Activated CD4-positive, alpha-beta T cell treated with anti-CD3 and anti-CD28 coated beads, Interleukin-2, Interleukin-4, amounts not matched to agents 100 ng/mL and 50 ng/mL, durations not matched to agents 16 hours and 8 hours (primary cell): ENCODE measurements around the gene ISM2.

ENCODE experiments used
- DNase-seq: peaks from one replicate; pipeline ENCODE4 v3.0.0-alpha.2; 2020; ENCODE audit warnings: low spot score

Gene ISM2

GRCh38 chr14:77507762-77508161 lies 9.1 kb upstream of the ISM2 start:
- no peak for DNase-seq

GRCh38 chr14:77505031-77505430 lies 6.4 kb upstream of the ISM2 start:
- DNase-seq, result no peak

GRCh38 chr14:77503138-77503537 lies 4.5 kb upstream of the ISM2 start:
- no peak for DNase-seq

- DNase-seq, result no peak
Measured at GRCh38 chr14:77502109-77502782, 3.6 kb upstream of the ISM2 start.

GRCh38 chr14:77498984-77499527 lies 440 bp upstream of the ISM2 start:
- DNase-seq, result no peak

GRCh38 chr14:77495334-77495733 lies 3.3 kb downstream of the ISM2 start:
- no peak for DNase-seq

GRCh38 chr14:77491056-77491455 lies 7.6 kb downstream of the ISM2 start:
- no peak for DNase-seq

- DNase-seq, result no peak
Measured at GRCh38 chr14:77490347-77490986, 8.1 kb downstream of the ISM2 start.

GRCh38 chr14:77489041-77489440 lies 9.6 kb downstream of the ISM2 start:
- DNase-seq, result no peak

- DNase-seq, result no peak
Measured at GRCh38 chr14:77488558-77488957, 10.1 kb downstream of the ISM2 start.

- DNase-seq, result no peak
Measured at GRCh38 chr14:77485901-77486678, 12.5 kb downstream of the ISM2 start.

- no peak for DNase-seq
Measured at GRCh38 chr14:77485256-77485655, 13.4 kb downstream of the ISM2 start.

GRCh38 chr14:77482422-77482821 lies 16.2 kb downstream of the ISM2 start:
- DNase-seq, result no peak

- no peak for DNase-seq
Measured at GRCh38 chr14:77478796-77479195, 19.8 kb downstream of the ISM2 start.

GRCh38 chr14:77478029-77478428 lies 20.6 kb downstream of the ISM2 start:
- DNase-seq, result no peak

- DNase-seq, result no peak
Measured at GRCh38 chr14:77475432-77476115, 23.0 kb downstream of the ISM2 start.

- no peak for DNase-seq
Measured at GRCh38 chr14:77474479-77475177, 24.0 kb downstream of the ISM2 start.

- DNase-seq, result no peak
Measured at GRCh38 chr14:77473921-77474320, 24.7 kb downstream of the ISM2 start.

- DNase-seq, result no peak
Measured at GRCh38 chr14:77470224-77470870, 28.3 kb downstream of the ISM2 start.

- DNase-seq, result no peak
Measured at GRCh38 chr14:77469539-77469938, 29.1 kb downstream of the ISM2 start.

GRCh38 chr14:77469067-77469505 lies 29.5 kb downstream of the ISM2 start:
- DNase-seq, result no peak
